Gastroesophageal sphincter (tissue), 4 donors: ENCODE results near the gene LHX6. TPM values are rescaled to one million over a fixed set of nuclear protein-coding genes. Genes with fewer than 3 reads are reported as not detected.

Experiments
- ATAC-seq: fragments of 150-250 bp; one replicate; pipeline ENCODE4 v1.9.1; 2016; ENCODE audit warnings: mild to moderate bottlenecking, moderate library complexity
- H3K27ac ChIP-seq, 4 donors: fragments of 200-600 bp; sonication (generic) in 3 of 4; 1 replicate in 3 of 4; 2 replicates in 1 of 4; pipeline ENCODE4 v1.5.1; 2016 to 2019
- H3K27me3 ChIP-seq: fragments of 200-600 bp; sonication (generic); one replicate; pipeline ENCODE4 v1.5.1; 2019
- H3K36me3 ChIP-seq, 2 donors: fragments of 200-600 bp; sonication (generic); one replicate each; pipeline ENCODE4 v1.5.1; 2019; ENCODE audit warnings: control low read depth in 1 of 2
- H3K4me1 ChIP-seq, 3 donors: fragments of 200-600 bp; sonication (generic); 1 replicate in 2 of 3; 2 replicates in 1 of 3; pipeline ENCODE4 v1.5.1; 2016 to 2019; ENCODE audit warnings: control low read depth in 2 of 3
- H3K4me3 ChIP-seq, 2 donors: fragments of 200-600 bp; sonication (generic); one replicate each; pipeline ENCODE4 v1.5.1; 2019; ENCODE audit warnings: mild to moderate bottlenecking in 1 of 2, moderate library complexity in 1 of 2
- H3K9me3 ChIP-seq, 3 donors: fragments of 200-600 bp; sonication (generic); one replicate each; pipeline ENCODE4 v1.5.1; 2017 to 2019; ENCODE audit warnings: control low read depth in 2 of 3
- CTCF ChIP-seq, 4 experiments: fragments of 200-600 bp in 2 of 4; fragments of 450-650 bp in 2 of 4; sonication (generic) in 1 of 4; IDR thresholded peaks; one replicate each; pipeline ENCODE4 v1.5.1; 2017 to 2019; ENCODE audit warnings: antibody characterized with exemption in 4 of 4, mild to moderate bottlenecking in 2 of 4, moderate library complexity in 2 of 4
- EP300 ChIP-seq: sonication (generic); formaldehyde crosslinking; IDR thresholded peaks from one replicate; pipeline ENCODE4 v1.6.1; 2017; ENCODE audit warnings: antibody characterized with exemption, mild to moderate bottlenecking
- POLR2A ChIP-seq, 2 donors: fragments of 450-650 bp; IDR thresholded peaks; one replicate each; pipeline ENCODE4 v1.6.1; 2017; ENCODE audit warnings: antibody characterized with exemption in 2 of 2, mild to moderate bottlenecking in 2 of 2, moderate library complexity in 1 of 2
- POLR2AphosphoS5 ChIP-seq: sonication (generic); formaldehyde crosslinking; IDR thresholded peaks from one replicate; pipeline ENCODE4 v1.6.1; 2017; ENCODE audit warnings: antibody characterized with exemption
- WGBS, 2 donors: methylation state at CpG; one replicate each; pipeline ENCODE4 v1.1.5; 2018; ENCODE audit warnings: low coverage in 1 of 2; 5-methylcytosine and 5-hydroxymethylcytosine counted together
- total RNA-seq, 4 donors: library from RNA; depleted of rRNA; stranded (reverse); fragments of >200 nt; gene quantifications; one replicate each; pipeline ENCODE4 v1.1.0, GENCODE V29; 2016

LHX6 gene
- total RNA-seq, 4 donors from 2014 or later: 1.7 to 13.0 (median 4.9) TPM

GRCh38 chr9:122239722-122240121 is 11.0 kb upstream of the LHX6 start:
- WGBS, 2 donors: 33 to 55% methylated on average over 5 of the region's 5 CpGs
- TF ChIP-seq POLR2AphosphoS5: no peak
- no peak for TF ChIP-seq POLR2A (IDR thresholded peaks at IDR 0.05)
- no peak for TF ChIP-seq CTCF (IDR thresholded peaks at IDR 0.05)
- TF ChIP-seq EP300: no peak
- ATAC-seq: no peak
- Histone ChIP-seq H3K4me1 (no peaks in the 10 kb centered on the region), H3K9me3 (no peaks in the 10 kb centered on the region), H3K27ac (no peak overlapping the region), H3K36me3 (peaks cover 10 to 64% of the 10 kb centered on the region in 2 donors), H3K27me3 (no peaks in the 10 kb centered on the region), H3K4me3 (no peak overlapping the region)

- TF ChIP-seq POLR2AphosphoS5 (no peak), CTCF (IDR thresholded peaks at IDR 0.05) (no peak), POLR2A (IDR thresholded peaks at IDR 0.05) (no peak), EP300 (no peak)
- Histone ChIP-seq H3K27me3 (peaks cover 15% of the 10 kb centered on the region), H3K4me1 (no peaks in the 10 kb centered on the region), H3K4me3 (no peak overlapping the region), H3K27ac (no peak overlapping the region), H3K9me3 (no peaks in the 10 kb centered on the region), H3K36me3 (peaks cover 0 to 33% of the 10 kb centered on the region in 2 donors)
- no peak for ATAC-seq
- 78 to 87% methylated on average over 6 to 10 of the region's 10 CpGs for WGBS, 2 donors
These were observed 7.9 kb upstream of the LHX6 start for GRCh38 chr9:122236681-122237080.

DNA sequence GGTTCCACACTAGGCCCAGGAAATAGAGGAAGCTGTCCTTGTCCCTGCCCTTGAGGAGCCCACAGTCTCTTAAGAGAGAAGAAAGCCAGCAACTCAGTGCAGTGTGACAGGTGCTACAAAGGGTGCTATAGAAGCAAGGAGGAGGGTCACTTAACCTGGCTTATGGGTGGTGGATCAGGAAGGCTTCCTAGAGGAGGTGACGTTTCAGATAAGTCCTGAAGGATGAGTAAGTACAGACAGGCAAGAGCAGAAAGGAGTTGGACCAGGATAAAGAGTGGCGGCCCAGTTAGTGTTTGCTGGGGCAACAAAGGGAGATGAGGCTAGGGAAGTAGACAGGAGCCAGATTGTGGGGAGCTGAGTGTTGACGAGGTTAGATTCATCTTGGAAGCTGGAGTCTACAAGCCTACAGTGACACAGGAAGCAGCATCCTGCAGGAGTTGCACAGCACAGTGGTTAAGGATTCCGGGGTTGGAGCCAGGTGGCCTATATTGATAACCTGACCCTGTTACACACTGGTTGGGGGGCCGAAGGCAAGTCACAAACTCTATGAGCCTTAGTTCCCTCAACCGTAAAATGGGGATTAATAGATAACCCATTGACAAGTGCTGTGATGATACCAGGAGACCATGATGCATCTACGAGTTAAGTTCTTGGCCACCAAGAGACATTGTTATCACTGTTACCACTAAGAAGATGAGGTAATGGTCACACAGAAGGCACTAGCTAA is 5.4 kb upstream of the LHX6 start:
- Histone ChIP-seq H3K9me3 (no peaks in the 10 kb centered on the region), H3K27ac (no peak overlapping the region), H3K4me3 (no peak overlapping the region), H3K4me1 (peaks cover 0 to under 1% (median 0%) of the 10 kb centered on the region in 3 donors), H3K27me3 (peaks cover 40% of the 10 kb centered on the region), H3K36me3 (peaks cover 0 to 8% of the 10 kb centered on the region in 2 donors)
- 74 to 92% methylated on average over 5 to 7 of the region's 7 CpGs for WGBS, 2 donors
- no peak for TF ChIP-seq POLR2AphosphoS5
- TF ChIP-seq CTCF (IDR thresholded peaks at IDR 0.05): no peak
- TF ChIP-seq POLR2A (IDR thresholded peaks at IDR 0.05): no peak
- TF ChIP-seq EP300: no peak
- ATAC-seq: no peak

DNA sequence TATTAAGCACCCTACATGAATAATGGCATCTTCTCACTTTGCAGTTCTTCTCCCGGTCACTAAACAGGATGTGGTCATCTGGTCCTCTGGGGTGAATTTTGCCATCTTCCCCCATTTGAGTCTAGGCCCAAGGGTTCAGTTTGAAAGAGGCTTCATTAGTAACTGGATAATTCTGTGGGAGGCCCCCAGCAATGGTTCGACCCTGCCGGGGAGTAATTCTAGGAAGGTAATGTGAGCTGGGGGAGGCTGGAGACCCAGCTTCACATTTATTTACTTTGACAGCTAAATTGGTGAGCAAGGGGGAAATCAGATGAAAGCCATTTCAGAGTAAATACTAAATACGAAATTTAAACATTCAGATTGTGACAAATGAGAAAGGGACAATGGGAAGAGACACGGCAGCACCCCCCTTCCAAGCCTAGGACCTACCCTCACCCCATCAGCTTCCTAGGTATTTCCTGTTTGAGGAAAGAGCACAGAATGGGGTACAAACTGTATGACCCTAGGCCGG is 4.1 kb upstream of the LHX6 start:
- no peaks in the 10 kb centered on the region for H3K36me3 ChIP-seq
- 72 to 98% methylated on average over 4 to 6 of the region's 6 CpGs for WGBS, 2 donors
- H3K4me1 ChIP-seq: peaks cover 0 to 14% (median 10%) of the 10 kb centered on the region in 3 donors
- TF ChIP-seq POLR2AphosphoS5 (no peak), POLR2A (IDR thresholded peaks at IDR 0.05) (no peak), EP300 (no peak), CTCF (IDR thresholded peaks at IDR 0.05) (no peak)
- no peaks in the 10 kb centered on the region for H3K9me3 ChIP-seq
- H3K4me3 ChIP-seq: no peak overlapping the region
- no peak for ATAC-seq
- peaks cover 54% of the 10 kb centered on the region for H3K27me3 ChIP-seq
- no peak overlapping the region for H3K27ac ChIP-seq

DNA sequence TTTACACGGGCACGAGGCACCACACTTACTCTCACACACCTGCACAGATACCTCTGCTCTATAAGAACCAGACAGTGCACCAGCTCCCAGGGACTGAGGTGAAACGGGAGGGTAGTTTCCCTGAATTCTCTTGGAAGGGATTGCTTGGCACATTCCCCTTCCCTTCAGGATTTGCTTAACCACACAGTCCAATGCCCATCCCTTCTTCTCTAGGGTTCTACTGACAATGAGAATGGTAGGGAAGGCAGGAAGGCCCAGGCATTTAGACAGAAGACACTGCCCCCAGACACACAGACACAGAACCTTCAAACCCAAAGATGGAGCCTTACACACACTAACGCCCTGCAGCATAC is 704 bp upstream of the LHX6 start:
- ATAC-seq: no peak
- Histone ChIP-seq H3K27ac (no peak overlapping the region), H3K9me3 (no peaks in the 10 kb centered on the region), H3K36me3 (no peaks in the 10 kb centered on the region), H3K4me3 (no peak overlapping the region), H3K27me3 (peaks cover 88% of the 10 kb centered on the region), H3K4me1 (peaks cover 0 to 39% (median 19%) of the 10 kb centered on the region in 3 donors)
- 36 to 43% methylated on average over 3 to 4 of the region's 4 CpGs for WGBS, 2 donors
- TF ChIP-seq CTCF (IDR thresholded peaks at IDR 0.05) (no peak), EP300 (no peak), POLR2A (IDR thresholded peaks at IDR 0.05) (no peak), POLR2AphosphoS5 (no peak)
